PFSK-1 (cell line): Measurements from ENCODE around the gene HDAC7.

Experiments
- FOXP2 ChIP-seq: optimal IDR thresholded peaks from 2 replicates; pipeline ENCODE3; 2011; ENCODE audit warnings: borderline replicate concordance, control low read depth, inconsistent platforms; ENCODE audit not compliant: insufficient read depth; ENCODE audit errors: extremely low read length, extremely low read depth
- POLR2AphosphoS5 ChIP-seq: IDR thresholded peaks from 2 replicates; pipeline ENCODE4 v1.6.1; 2012; ENCODE audit warnings: low read depth, mild to moderate bottlenecking, control low read depth, low read length, moderate library complexity
- SIN3A ChIP-seq: IDR thresholded peaks from 2 replicates; pipeline ENCODE4 v1.6.1; 2012; ENCODE audit warnings: mild to moderate bottlenecking, low read length, moderate library complexity, borderline replicate concordance; ENCODE audit not compliant: insufficient read depth
- TAF1 ChIP-seq: IDR thresholded peaks from 2 replicates; pipeline ENCODE4 v1.6.1; 2012; ENCODE audit warnings: low read length, control low read depth, borderline replicate concordance; ENCODE audit not compliant: insufficient read depth
- TF ChIP-seq, protein P1 (sequence below), 2 experiments: IDR thresholded peaks; 2 replicates each; pipeline versions ENCODE4 v1.6.1 to v1.8.0; 2011 to 2012; ENCODE audit warnings: low read depth in 2 of 2, low read length in 2 of 2, control low read depth in 1 of 2, inconsistent platforms in 1 of 2, mild to moderate bottlenecking in 1 of 2, moderate library complexity in 1 of 2; ENCODE audit not compliant: insufficient read depth in 1 of 2

Gene HDAC7

DNA sequence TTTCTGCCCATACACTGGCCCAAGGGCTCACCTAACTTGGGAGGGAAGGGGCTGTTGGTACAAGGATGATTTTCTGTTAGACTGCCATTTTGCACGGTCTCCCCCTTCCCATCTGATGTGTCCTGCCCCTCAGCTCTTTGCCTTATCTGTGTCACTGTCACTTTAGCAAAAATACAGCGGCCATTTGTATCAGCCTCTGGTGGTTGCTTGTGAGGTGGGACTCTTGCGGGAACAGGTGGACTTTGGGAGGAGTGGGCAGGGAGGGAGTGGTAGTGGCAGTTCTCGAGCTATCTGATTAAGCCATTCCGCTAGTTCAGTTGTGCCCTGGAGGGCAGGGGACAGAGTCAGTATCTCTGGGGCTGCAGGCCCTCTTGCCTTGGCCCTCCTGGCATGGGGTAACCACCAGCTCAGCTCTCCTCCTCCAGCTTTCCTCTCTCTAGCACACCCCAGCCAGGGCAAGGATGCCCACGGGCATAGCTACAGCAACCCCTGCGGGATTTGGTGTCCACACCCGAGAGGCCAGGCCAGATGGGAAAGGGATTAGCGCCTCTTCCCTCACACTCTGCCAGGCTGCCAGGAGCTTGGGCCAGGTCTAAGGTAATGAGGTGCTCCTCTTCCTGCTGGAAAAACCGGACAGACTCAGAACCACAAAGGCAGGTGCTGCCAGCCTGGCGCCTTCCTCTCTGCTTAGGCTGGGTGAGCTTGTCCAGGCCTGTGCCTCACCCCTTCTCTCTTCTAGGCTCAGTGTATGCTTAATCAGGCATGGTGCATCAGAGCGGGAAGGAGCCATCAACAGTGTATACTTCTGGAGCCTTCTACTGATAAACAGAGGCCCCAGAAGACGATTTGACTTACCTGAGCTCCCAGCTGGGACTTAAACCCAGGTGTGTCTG is 38.0 kb downstream of the HDAC7 start:
- TF ChIP-seq, protein P1, sequence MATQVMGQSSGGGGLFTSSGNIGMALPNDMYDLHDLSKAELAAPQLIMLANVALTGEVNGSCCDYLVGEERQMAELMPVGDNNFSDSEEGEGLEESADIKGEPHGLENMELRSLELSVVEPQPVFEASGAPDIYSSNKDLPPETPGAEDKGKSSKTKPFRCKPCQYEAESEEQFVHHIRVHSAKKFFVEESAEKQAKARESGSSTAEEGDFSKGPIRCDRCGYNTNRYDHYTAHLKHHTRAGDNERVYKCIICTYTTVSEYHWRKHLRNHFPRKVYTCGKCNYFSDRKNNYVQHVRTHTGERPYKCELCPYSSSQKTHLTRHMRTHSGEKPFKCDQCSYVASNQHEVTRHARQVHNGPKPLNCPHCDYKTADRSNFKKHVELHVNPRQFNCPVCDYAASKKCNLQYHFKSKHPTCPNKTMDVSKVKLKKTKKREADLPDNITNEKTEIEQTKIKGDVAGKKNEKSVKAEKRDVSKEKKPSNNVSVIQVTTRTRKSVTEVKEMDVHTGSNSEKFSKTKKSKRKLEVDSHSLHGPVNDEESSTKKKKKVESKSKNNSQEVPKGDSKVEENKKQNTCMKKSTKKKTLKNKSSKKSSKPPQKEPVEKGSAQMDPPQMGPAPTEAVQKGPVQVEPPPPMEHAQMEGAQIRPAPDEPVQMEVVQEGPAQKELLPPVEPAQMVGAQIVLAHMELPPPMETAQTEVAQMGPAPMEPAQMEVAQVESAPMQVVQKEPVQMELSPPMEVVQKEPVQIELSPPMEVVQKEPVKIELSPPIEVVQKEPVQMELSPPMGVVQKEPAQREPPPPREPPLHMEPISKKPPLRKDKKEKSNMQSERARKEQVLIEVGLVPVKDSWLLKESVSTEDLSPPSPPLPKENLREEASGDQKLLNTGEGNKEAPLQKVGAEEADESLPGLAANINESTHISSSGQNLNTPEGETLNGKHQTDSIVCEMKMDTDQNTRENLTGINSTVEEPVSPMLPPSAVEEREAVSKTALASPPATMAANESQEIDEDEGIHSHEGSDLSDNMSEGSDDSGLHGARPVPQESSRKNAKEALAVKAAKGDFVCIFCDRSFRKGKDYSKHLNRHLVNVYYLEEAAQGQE (IDR thresholded peaks at IDR 0.05; ENCODE audit: insufficient read depth in 1 of 2, low read depth in 2 of 2, low read length in 2 of 2), result no peak
- TF ChIP-seq TAF1 (no peak), FOXP2 (no peak), POLR2AphosphoS5 (no peak), SIN3A (no peak)

- TF ChIP-seq TAF1 (no peak), POLR2AphosphoS5 (no peak)
Observed at GRCh38 chr12:47779943-47780504, 39.7 kb downstream of the HDAC7 start.

DNA sequence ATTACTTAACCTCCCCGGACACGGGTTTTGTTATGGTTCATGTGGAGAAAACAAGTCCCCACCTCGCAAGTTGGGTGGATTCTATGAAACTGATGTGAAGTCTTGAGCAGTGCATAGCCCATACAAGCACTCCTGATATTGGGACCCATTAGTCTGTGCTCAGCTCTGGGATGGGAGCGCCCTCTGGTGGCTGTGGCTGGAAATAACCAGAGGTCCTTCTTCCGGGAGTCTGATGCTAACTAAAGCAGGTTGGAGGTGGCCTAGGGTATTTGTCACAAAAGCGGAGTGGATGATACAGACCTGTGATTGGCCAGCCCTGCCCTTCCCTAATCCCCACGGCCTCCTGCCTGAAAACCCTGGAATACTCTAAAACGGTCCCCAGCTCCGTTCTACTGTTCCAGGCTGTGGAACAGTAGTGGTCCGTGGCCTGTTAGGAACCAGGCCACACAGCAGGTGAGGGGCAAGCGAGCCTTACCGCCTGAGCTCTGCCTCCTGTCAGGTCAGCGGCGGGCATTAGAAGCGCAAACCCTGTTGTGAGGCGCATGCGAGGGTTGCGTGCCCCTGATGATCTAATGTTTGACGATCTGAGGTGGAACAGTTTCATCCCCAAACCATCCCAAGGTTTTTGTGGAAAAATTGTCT is 40.3 kb downstream of the HDAC7 start:
- TF ChIP-seq POLR2AphosphoS5, result no peak; the same call in none of the 2 replicates
- TF ChIP-seq, protein P1 (IDR thresholded peaks at IDR 0.05; ENCODE audit: insufficient read depth in 1 of 2, low read depth in 2 of 2, low read length in 2 of 2), result no peak
- TF ChIP-seq FOXP2, result no peak
- TF ChIP-seq SIN3A, result no peak
- no peak for TF ChIP-seq TAF1

DNA sequence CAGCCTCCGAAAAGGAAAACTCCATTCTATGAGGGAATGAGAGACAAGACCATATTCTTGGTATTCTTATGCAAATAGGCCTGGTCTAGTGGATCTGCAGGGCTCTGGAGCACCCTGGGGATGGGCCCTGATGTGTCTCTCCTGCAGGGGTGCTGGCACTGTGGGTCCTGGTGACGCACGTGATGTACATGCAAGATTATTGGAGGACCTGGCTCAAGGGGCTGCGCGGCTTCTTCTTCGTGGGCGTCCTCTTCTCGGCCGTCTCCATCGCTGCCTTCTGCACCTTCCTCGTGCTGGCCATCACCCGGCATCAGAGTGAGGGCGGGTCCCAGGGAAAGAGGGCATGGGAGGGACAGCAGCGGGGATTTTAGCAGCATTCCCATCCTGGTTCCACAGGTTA is 40.8 kb downstream of the HDAC7 start:
- no peak for TF ChIP-seq POLR2AphosphoS5
- TF ChIP-seq SIN3A, result no peak
- no peak for TF ChIP-seq TAF1
- no peak for TF ChIP-seq FOXP2
- TF ChIP-seq, protein P1 (IDR thresholded peaks at IDR 0.05; ENCODE audit: insufficient read depth in 1 of 2, low read depth in 2 of 2, low read length in 2 of 2), result no peak

DNA sequence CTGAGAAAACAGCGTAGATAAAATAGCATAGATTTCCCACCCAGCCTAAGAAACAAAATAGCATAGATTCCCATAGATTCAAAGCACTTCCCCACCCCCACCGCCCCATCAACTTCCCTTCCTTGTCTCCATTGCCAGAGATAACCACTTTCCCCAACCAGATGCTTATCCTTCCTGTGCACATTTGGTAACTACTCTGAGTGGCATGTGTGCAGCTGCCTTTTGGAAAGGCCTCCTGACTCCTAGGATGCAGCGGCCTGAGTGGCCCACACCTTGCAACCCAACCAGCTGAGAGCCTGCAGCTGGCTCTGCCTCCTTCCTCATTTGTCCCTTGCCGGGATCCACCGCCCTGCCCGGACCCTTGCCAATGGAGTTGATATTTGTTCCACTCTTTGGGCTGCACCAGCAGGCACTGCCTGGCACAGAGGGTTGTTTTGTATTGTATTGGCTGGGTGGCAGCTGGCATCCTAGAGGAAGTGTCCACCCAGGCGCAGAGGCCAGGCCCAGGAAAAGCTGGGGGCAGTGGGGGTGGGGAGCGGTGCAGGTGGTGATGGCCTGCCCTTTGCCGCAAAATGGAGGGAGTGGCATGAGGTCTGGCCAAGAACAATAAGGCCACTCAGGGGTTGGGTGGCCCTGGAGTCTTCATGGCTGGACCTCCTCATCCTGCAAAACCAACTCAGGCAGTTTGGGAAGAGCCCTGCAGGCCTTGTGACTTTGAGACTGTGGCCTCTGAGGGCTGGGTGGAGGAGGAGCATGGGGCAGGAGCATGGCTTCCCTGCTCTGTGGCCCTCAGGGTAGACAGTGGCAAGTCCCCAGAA is 41.8 kb downstream of the HDAC7 start:
- TF ChIP-seq, protein P1 (IDR thresholded peaks at IDR 0.05; ENCODE audit: insufficient read depth in 1 of 2, low read depth in 2 of 2, low read length in 2 of 2), result no peak
- no peak for TF ChIP-seq TAF1
- no peak for TF ChIP-seq POLR2AphosphoS5
- TF ChIP-seq SIN3A, result no peak
- no peak for TF ChIP-seq FOXP2
